Activated CD4-positive, alpha-beta T cell treated with anti-CD3 and anti-CD28 coated beads, Interleukin-2, amount 50 U/mL, for 24 hours (primary cell): ENCODE data around the gene PTPN1.
"Not testable (repeated sequence)": the region's sequence is repeated elsewhere in the genome, so short reads cannot be mapped to it uniquely, and the experiment has no call there.

ENCODE experiments used
- DNase-seq, 2 donors: peaks; one replicate each; pipeline ENCODE4 v3.0.0-alpha.2; 2020; ENCODE audit warnings: low read depth in 1 of 2, low spot score in 1 of 2

PTPN1 gene

DNA sequence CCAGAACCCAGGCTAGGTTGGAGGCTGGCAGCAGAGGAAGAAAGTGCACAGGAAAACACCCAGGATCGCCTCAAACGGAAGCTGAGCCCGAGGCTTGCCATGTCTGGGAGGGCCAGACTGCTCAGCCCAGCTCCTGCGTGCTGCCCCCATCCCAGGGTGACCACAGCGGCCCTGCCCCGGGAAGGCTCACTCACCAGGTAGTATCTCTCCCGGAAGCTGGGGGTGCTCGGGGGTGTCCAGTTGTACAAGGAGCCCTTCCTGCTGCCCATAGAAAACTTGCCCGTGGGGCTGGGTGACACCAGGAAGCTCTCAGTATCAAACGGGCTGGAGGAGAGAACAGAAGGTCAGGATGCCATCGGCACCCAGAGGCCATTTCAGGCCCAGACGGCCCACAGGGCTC lies 94.3 kb downstream of the PTPN1 start:
- DNase-seq: no peak

DNA sequence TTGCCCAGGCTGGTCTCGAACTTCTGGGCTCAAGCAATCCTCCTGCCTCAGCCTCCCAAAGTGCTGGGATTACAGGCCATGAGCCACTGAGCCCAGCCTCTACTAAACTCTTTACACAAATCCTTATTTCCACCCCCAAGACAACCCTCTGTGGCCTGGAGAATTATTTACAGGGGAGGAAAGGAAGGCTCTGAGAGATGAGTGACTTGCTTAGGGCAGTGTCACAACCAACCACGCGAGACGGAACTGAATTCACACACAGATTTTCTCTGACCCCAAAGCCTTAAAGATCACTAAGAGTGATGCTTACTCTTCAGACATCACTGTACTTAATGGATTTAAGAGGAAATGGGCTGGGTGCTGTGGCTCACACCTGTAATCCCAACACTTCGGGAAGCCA lies 95.0 kb downstream of the PTPN1 start:
- DNase-seq: no peak

DNA sequence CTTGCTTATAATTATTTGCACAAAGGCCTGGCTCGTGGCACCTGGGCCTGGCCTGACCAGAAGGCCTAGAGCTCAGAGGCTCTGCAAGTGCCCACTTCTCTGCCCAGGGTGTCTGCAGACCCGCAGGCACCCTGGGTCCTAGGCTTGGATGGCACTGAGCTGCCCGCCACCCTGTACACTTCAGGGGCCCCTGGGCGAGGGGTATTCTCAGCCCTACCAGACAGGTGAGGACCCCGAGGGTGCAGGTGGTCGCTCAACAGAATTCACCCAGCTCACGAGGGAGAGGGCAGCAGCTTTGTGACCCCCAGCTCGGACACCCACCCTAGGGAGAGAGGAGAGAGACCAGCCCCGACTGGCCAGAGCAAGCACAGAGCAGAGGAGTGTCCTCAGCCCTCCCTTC lies 97.3 kb downstream of the PTPN1 start:
- DNase-seq: no peak

DNA sequence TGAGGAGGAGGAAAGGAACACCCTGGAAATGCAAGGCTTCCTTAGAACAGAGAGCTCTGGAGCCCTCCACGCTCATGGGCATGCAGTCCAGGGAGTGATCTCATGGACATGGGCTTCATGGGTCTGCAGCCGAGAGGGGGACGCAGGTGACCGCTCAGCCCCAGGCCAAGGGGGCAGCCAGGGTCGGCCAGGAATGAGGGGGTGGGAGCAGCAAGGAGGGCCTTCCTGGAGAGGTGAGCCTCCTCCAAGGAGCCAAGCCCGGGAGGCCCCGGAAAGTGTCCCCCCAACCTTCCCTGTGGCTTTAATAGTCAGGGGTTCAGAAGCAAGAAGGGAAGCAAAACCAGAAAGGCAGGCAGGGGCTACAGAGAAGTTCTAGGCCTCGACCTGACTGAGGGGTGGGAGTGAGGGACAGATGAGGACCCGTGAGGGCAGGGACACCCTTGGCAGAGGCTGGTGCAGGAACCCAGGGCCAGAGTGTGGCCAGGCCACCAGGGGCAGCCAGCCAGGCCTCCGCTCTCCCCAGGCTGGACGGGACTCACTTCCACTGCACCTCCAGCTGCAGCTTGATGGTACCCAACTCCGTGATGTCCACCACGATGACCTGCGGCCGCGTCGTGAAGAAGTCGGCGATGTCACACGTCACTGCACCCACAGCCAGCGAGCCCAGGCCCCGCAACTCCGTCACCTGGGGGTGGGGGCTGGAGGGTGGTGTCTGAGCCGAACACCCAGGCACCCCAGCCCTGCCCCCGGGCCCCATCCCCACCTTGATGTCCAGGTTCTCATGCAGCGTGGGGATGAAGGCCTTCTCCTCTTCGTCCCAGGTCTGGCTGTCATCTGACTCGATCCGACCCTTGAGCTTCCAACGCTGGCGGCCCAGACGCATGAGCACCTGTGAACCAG lies 97.9 kb downstream of the PTPN1 start:
- DNase-seq: no peak

DNA sequence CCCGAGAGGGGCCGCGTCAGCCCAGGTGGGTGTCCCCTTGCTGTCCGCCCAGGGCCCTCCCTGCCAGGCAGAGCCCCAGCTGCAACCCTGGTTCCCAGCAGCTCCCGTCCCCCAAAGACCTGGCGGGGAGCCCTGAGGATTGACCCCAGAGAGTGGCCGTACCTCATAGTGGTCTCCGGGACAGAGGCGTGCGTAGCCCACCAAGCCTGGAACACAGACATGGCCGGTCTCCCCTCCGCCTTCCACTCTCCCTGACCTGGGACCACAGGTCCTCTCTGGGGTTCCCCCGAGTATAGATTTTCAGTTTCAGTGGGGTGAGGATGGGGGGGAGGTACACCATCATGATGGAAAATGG lies 98.5 kb downstream of the PTPN1 start:
- DNase-seq: no peak

- DNase-seq: no peak
Observed at GRCh38 chr20:50609438-50609989, 99.3 kb downstream of the PTPN1 start.

DNA sequence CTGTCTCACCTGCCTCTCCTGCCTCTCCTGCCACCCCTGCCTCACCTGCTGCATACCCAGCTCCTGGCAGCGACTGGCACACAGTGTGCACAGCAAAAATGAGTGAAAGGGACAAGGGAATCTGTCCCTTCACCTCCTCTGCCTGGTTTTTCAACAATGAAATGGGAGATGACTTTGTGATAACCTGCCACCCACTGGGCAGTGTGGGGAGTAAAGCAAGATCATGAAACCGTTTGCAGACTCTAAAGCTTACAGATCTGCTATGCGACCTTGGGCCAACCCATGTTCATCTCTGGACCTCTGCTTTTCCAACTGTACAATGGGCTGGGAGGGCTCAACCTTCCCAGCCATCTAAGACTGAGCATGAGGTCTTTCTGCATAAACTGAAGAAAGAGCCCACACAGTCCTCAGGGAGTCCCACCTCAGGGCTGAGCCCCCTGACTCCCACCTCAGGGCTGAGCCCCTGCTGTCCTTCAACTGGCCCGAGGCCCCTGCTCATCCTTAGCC lies 100.1 kb downstream of the PTPN1 start:
- DNase-seq: no peak

DNA sequence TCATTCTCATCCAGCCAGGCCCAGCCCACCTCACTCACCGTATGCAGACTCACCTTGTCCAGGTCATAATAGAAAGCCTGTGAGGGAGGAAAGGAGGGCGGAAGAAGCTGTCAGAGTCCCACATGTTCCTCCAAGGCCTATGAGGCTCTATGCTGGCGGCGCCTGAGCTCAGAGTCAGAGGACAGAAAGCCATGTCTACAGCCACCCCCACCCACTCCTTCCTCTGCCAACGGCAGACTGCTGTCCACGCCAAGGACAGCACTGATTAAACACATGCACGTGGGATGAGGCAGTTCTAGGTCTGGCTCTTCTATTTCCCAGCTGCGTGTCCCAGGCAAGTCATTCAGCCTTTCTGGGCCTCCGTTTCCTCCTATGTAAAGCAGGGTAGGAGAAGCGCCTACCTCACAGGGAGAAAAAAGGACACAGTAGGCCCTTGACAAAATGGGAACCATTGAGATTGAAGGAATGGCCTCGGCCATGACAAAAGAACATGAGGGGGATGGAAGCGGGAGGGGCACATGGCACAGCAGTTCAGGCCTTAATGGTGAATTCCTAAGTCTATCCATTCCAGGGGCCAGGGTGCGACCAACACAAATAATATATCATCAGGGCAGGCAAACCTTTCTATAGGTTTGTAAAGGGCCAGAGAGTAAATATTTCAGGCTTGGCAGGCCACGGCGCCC lies 101.1 kb downstream of the PTPN1 start:
- no peak for DNase-seq

DNA sequence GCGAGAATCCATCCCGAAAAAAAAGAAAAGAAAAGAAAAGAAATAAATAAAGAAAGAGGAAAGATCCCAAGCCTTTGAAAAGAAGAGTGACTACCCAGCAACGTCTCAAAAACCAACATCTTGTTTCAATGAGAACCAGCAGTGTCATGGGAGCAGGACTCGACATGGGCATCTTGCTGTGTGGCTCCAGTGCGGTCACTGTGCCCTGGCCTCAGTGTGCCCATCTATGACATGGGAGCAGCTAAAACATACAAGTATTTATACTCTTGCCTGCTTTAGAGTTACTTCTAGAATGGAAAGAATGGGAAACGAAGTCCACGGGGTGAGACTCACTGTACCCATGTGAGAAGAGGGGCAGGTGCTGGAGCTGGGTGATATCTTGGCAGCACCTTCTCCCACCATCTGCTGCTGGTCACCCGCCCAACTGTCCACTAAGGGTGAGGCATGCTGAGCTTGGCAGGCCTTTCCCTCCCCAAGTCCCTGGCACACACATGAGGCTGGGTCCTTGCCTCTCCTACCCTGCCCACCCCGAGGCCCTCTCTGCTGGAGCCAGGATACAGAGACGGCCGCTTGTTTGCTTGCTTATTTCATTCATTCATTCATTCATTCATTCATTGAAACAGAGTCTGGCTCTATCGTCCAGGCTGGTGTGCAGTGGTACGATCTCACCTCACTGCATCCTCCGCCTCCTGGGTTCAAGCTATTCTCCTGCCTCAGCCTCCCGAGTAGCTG lies 103.4 kb downstream of the PTPN1 start:
- no peak for DNase-seq

DNA sequence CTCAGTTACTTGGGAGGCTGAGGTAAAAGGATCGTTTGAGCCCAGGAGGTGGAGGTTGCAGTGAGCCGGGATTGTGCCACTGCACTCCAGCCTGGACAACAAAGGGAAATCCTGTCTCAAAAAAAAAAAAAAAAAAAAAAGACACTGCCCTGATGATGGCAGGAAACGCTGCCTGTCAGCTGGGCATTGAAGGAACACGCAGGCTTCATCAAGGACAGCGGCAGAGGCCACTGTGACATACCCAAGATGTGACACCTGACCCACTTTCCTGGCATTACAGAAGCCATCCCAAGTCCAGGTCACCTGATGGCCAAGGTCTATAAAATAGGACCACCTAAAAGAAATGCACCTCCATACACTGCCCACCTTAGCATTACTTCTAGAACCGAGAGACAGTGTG lies 105.2 kb downstream of the PTPN1 start:
- no peak for DNase-seq

GRCh38 chr20:50617022-50617421 lies 106.8 kb downstream of the PTPN1 start:
- DNase-seq: no peak

DNA sequence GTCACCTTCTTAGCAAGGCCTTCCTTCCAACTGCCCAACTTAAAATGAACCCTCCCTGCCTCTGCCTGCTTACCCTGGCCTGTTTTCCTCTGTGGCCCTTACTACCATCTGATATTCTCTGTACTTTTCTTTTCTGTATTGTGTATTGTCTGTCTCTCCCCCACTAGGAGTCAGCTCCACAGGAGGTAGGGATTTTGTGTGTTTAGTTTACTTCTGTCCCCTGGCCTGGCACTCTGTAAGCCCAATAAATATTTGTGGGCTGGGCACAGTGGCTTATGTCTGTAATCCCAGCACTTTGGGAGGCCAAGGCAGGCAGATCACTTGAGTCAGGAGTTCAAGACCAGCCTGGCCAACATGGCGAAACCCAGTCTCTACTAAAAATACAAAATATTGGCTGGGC lies 108.4 kb downstream of the PTPN1 start:
- DNase-seq: no peak

GRCh38 chr20:50620459-50620858 lies 110.3 kb downstream of the PTPN1 start:
- DNase-seq: not testable (repeated sequence)

- DNase-seq: no peak
Observed at GRCh38 chr20:50621068-50621665, 111.0 kb downstream of the PTPN1 start.

GRCh38 chr20:50624351-50625016 lies 114.3 kb downstream of the PTPN1 start:
- DNase-seq: no peak

DNA sequence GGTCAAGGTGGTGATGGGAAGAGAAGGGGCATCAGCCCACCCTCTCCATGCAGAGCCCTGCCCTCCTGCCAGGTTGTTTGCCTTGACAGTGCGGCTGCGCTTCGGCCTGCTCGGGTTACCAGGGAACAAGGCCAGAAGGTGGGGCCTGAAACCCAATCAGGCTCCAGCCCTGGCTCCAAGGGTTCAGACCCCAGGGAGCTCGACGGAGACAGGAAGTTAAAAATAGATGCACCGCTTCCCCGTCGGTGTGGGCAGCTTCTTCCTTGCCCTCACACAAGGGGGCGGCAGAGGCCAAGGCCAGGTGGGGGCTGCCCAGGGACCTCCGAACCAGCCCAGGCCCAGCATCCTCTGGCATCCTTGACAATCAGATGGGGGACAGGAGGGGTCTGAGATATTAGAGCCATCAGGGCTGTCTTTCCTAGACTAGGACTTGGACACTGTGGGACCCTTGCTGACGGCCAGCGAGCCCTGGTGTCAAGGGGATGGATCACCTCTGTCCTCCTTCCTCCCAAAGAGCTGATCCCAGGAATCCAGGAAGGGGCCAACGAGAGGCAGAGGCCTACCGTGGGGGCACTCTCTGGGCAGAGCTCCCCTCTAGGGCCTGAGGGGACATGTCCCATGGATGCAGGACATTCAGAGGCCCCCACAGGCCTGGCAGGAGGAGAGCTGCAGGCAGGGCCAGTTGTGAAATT lies 115.9 kb downstream of the PTPN1 start:
- DNase-seq: no peak

- DNase-seq: no peak
Observed at GRCh38 chr20:50627747-50628146, 117.6 kb downstream of the PTPN1 start.

GRCh38 chr20:50628332-50628731 lies 118.1 kb downstream of the PTPN1 start:
- DNase-seq: no peak

DNA sequence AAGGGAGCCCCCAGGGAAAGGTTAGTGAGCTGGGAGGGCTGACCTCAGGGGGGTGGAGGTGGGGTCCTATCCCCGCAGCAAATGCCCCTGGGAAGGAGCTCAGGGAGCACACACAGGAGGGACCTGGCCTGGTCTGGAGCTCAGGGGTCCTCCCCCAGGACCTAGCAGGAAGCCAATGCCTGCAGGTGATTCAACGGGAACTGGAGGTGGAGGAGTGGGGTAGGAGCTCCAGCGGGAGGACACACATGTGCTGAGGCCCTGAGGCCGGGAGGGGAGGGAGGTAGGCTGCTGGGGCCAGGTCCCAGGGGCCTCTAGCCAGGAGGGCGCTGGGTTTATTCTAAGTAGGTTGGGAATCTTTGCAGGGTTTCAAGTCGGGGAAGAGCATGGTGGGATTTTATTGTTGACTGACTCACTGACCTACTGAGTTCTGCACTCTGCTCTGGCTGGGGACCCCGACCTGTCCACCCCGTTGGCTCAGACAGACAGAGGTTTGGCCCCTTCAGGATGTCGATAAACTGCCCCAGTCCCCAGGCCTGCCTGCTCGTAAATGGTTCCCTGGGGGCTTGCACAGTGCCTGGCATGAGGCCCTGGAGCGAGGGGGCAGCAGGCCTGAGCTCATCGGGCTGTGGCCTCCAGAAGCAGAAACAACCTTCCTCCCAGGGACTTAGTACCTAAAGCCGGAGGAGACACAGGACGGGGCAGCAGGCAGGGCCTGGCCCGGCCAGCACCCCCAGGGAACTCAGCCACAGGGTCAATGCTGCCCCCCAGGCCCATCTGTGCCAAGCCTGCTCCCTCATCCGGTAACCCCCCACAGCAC lies 118.9 kb downstream of the PTPN1 start:
- no peak for DNase-seq
